Measurements from ENCODE around the gene OVCH2.

The OVCH2 gene

GRCh38 chr11:7692426-7692825 is 13.9 kb downstream of the OVCH2 start:
- no peak for TF ChIP-seq CTCF (conservative IDR thresholded peaks at IDR 0.05; ENCODE audit: control insufficient read depth, insufficient read depth, low read depth, low read length)
- H3K4me3 ChIP-seq (ENCODE audit: control insufficient read depth, low read depth, low read length) = no peak overlapping the region
- DNase-seq (ENCODE audit: low read depth) = no peak

- no peak for TF ChIP-seq CTCF (conservative IDR thresholded peaks at IDR 0.05; ENCODE audit: control insufficient read depth, insufficient read depth, low read depth, low read length)
- DNase-seq (ENCODE audit: low read depth) = no peak
- H3K4me3 ChIP-seq (ENCODE audit: control insufficient read depth, low read depth, low read length) = no peak overlapping the region
Measured at GRCh38 chr11:7691759-7692350, 14.4 kb downstream of the OVCH2 start.

- H3K4me3 ChIP-seq (ENCODE audit: control insufficient read depth, low read depth, low read length) = no peak overlapping the region
- peak; percentile 52 for DNase-seq (ENCODE audit: low read depth)
Measured at GRCh38 chr11:7690648-7691047, 15.6 kb downstream of the OVCH2 start.

GRCh38 chr11:7689239-7689638 is 17.0 kb downstream of the OVCH2 start:
- no peak for TF ChIP-seq CTCF (conservative IDR thresholded peaks at IDR 0.05; ENCODE audit: control insufficient read depth, insufficient read depth, low read depth, low read length)
- no peak overlapping the region for H3K4me3 ChIP-seq (ENCODE audit: control insufficient read depth, low read depth, low read length)
- DNase-seq (ENCODE audit: low read depth) = no peak

More at GRCh38 chr11:7690648-7691047, 15.6 kb downstream of the OVCH2 start:
- TF ChIP-seq CTCF (conservative IDR thresholded peaks at IDR 0.05; ENCODE audit: control insufficient read depth, insufficient read depth, low read depth, low read length) = peak; percentile 17

GRCh38 chr11:7688238-7688826 is 17.9 kb downstream of the OVCH2 start:
- TF ChIP-seq CTCF (conservative IDR thresholded peaks at IDR 0.05; ENCODE audit: control insufficient read depth, insufficient read depth, low read depth, low read length) = peak; percentile 79
- DNase-seq (ENCODE audit: low read depth) = peak; percentile 24
- no peak overlapping the region for H3K4me3 ChIP-seq (ENCODE audit: control insufficient read depth, low read depth, low read length)

GRCh38 chr11:7687386-7687785 is 18.9 kb downstream of the OVCH2 start:
- TF ChIP-seq CTCF (conservative IDR thresholded peaks at IDR 0.05; ENCODE audit: control insufficient read depth, insufficient read depth, low read depth, low read length) = no peak
- H3K4me3 ChIP-seq (ENCODE audit: control insufficient read depth, low read depth, low read length) = no peak overlapping the region
- no peak for DNase-seq (ENCODE audit: low read depth)

Measured in fibroblast of mammary gland (primary cell).